K562 (cell line): ENCODE measurements around the gene KLHDC10. TPM values are rescaled to one million over a fixed set of nuclear protein-coding genes. Genes with fewer than 3 reads are reported as not detected.

Experiments
- ATAC-seq: fragments of 200-7000 bp; cut with Tn5 transposase; 3 replicates; pipeline ENCODE4 v1.9.1; 2020; ENCODE audit warnings: moderate library complexity
- BruUV-seq: library from RNA; stranded (reverse); fragments of 400-500 nt; replicated peaks from 2 replicates; lab custom pipeline; 2021; lab: Mats Ljungman, UMichigan
- CTCF ChIA-PET: fragments of 300-600 bp; formaldehyde crosslinking; extraction: SDS; loops from one replicate; lab custom pipeline; 2021; ENCODE audit warnings: low intra/inter-chr PET ratio; lab: Yijun Ruan, JAX
- POLR2A ChIA-PET: fragments of 300-600, 350-650 bp; sonication (Branson Sonifier 250); formaldehyde crosslinking; extraction: SDS; loops from one replicate; lab custom pipeline; 2021; ENCODE audit warnings: antibody characterized with exemption, inconsistent platforms; lab: Yijun Ruan, JAX
- DNase-seq, 4 experiments: peaks; one replicate each; pipeline versions ENCODE4 v3.0.0 to v3.0.0-alpha.2; 2011 to 2018; ENCODE audit warnings: low spot score in 3 of 4, mixed read lengths in 3 of 4; ENCODE audit errors: extremely low read depth in 1 of 4
- FAIRE-seq: peaks from 2 replicates; lab custom pipeline; 2011; peaks lifted over from hg19 to GRCh38; lab: Jason Lieb, UNC
- H2AFZ ChIP-seq: 2 replicates; pipeline ENCODE4 v1.6.0; 2011; ENCODE audit warnings: low read depth, low read length, control low read depth, inconsistent platforms
- H3K27ac ChIP-seq: fragments of 200-600 bp; 3 replicates; pipeline ENCODE4 v1.8.0; 2011; ENCODE audit warnings: low read depth, mild to moderate bottlenecking, control low read depth, inconsistent platforms, low read length, moderate library complexity, mixed read lengths; ENCODE audit errors: extremely low read depth
- H3K27me3 ChIP-seq, 2 experiments: fragments of 300-600 bp in 1 of 2; 2 replicates in 1 of 2; 3 replicates in 1 of 2; pipeline versions ENCODE4 v1.6.0 to v1.8.0; 2011; ENCODE audit warnings: inconsistent platforms in 2 of 2, low read length in 2 of 2, mild to moderate bottlenecking in 1 of 2, mixed read lengths in 1 of 2, moderate library complexity in 1 of 2; ENCODE audit not compliant: control insufficient read depth in 2 of 2, insufficient read depth in 2 of 2
- H3K36me3 ChIP-seq: fragments of 300-600 bp; 3 replicates; pipeline ENCODE4 v1.8.0; 2011; ENCODE audit warnings: mild to moderate bottlenecking, low read length, inconsistent platforms; ENCODE audit not compliant: control insufficient read depth, insufficient read depth
- H3K4me1 ChIP-seq, 2 experiments: fragments of 200-600 bp in 1 of 2; replicated peaks in 1 of 2; 2 replicates in 1 of 2; 3 replicates in 1 of 2; pipeline versions ENCODE4 v1.5.1 to v1.8.0; 2011; ENCODE audit warnings: inconsistent platforms in 2 of 2, low read length in 2 of 2, mild to moderate bottlenecking in 1 of 2, mixed read lengths in 1 of 2, moderate library complexity in 1 of 2; ENCODE audit not compliant: control insufficient read depth in 2 of 2, insufficient read depth in 2 of 2
- H3K4me2 ChIP-seq: 2 replicates; pipeline ENCODE4 v1.6.1; 2011; ENCODE audit warnings: low read length, control low read depth, inconsistent platforms, mixed read lengths; ENCODE audit not compliant: insufficient read depth
- H3K4me3 ChIP-seq: fragments of 200-600 bp; sonication (generic), shearing (Covaris generic); 2 replicates; pipeline ENCODE4 v1.5.1; 2016; ENCODE audit warnings: control low read depth, inconsistent platforms
- H3K79me2 ChIP-seq: fragments of 200-600 bp; 3 replicates; pipeline ENCODE4 v1.8.0; 2011; ENCODE audit warnings: low read length, inconsistent platforms; ENCODE audit not compliant: control insufficient read depth, insufficient read depth
- H3K9ac ChIP-seq, 2 experiments: 2 replicates each; pipeline versions ENCODE4 v1.6.0 to v1.6.1; 2011; ENCODE audit warnings: low read depth in 2 of 2, low read length in 2 of 2, control low read depth in 1 of 2, inconsistent platforms in 1 of 2, mild to moderate bottlenecking in 1 of 2, mixed read lengths in 1 of 2; ENCODE audit not compliant: insufficient read depth in 1 of 2
- H3K9me1 ChIP-seq: one replicate; pipeline ENCODE4 v1.6.0; 2011; ENCODE audit warnings: inconsistent platforms, mild to moderate bottlenecking, low read length, moderate library complexity; ENCODE audit not compliant: control insufficient read depth, insufficient read depth
- H3K9me3 ChIP-seq: replicated peaks from 2 replicates; pipeline ENCODE4 v1.5.1; 2011; ENCODE audit warnings: low read depth, low read length, inconsistent platforms; ENCODE audit not compliant: control insufficient read depth, insufficient read depth
- H4K20me1 ChIP-seq: replicated peaks from 2 replicates; pipeline ENCODE4 v1.6.1; 2011; ENCODE audit warnings: low read length, inconsistent platforms, mixed read lengths; ENCODE audit not compliant: control insufficient read depth, insufficient read depth
- ASH1L ChIP-seq: fragments of 450-650 bp; IDR thresholded peaks from 2 replicates; pipeline ENCODE4 v1.6.1; 2018; ENCODE audit warnings: borderline replicate concordance, mild to moderate bottlenecking, low read depth; ENCODE audit not compliant: partially characterized antibody
- ATF3 ChIP-seq, 2 experiments: fragments of 450-650 bp in 1 of 2; sonication (generic) in 1 of 2; formaldehyde crosslinking in 1 of 2; IDR thresholded peaks in 1 of 2; conservative IDR thresholded peaks in 1 of 2; 2 replicates each; pipeline versions ENCODE4 v1.6.1 to v1.8.1; 2016 to 2023; ENCODE audit warnings: mild to moderate bottlenecking in 2 of 2, moderate library complexity in 2 of 2, inconsistent platforms in 1 of 2, missing genetic modification reagents in 1 of 2
- CCAR2 ChIP-seq: fragments of 200-400 bp; formaldehyde crosslinking; IDR thresholded peaks from 2 replicates; pipeline ENCODE4 v1.6.1; 2017; ENCODE audit warnings: mild to moderate bottlenecking, low read depth, low read length
- CEBPB ChIP-seq: fragments of 450-650 bp; IDR thresholded peaks from 2 replicates; pipeline ENCODE4 v1.6.1; 2016; ENCODE audit warnings: missing genetic modification characterization, missing compliant biosample characterization
- HMG20A ChIP-seq: fragments of 450-650 bp; formaldehyde crosslinking; conservative IDR thresholded peaks from 2 replicates; pipeline ENCODE4 v1.4.0; 2020; ENCODE audit warnings: mild to moderate bottlenecking, mixed read lengths
- HMGN3 ChIP-seq: IDR thresholded peaks from 2 replicates; pipeline ENCODE4 v1.6.1; 2011; ENCODE audit warnings: borderline replicate concordance, low read depth, mild to moderate bottlenecking, mixed read lengths, low read length; ENCODE audit not compliant: insufficient read length; ENCODE audit errors: extremely low read depth
- HSF4 ChIP-seq: fragments of 250-450 bp; sonication (Bioruptor Pico); IDR thresholded peaks from 2 replicates; pipeline ENCODE4 v2.1.2; 2022; ENCODE audit warnings: mild to moderate bottlenecking, moderate library complexity, borderline replicate concordance
- KAT2B ChIP-seq: IDR thresholded peaks from one replicate; pipeline ENCODE4 v1.6.1; 2012; ENCODE audit warnings: low read depth, mild to moderate bottlenecking, control low read depth, inconsistent platforms, low read length, moderate library complexity
- MAFF ChIP-seq: IDR thresholded peaks from 2 replicates; pipeline ENCODE4 v1.6.1; 2012; ENCODE audit warnings: low read length, improper control_type of control experiment
- NCOR1 ChIP-seq: fragments of 450-650 bp; IDR thresholded peaks from 2 replicates; pipeline ENCODE4 v1.6.1; 2016; ENCODE audit warnings: mild to moderate bottlenecking, moderate library complexity
- PHF8 ChIP-seq: fragments of 200-600 bp; sonication (generic); IDR thresholded peaks from 2 replicates; pipeline ENCODE4 v1.6.1; 2012; ENCODE audit warnings: mixed run types, mild to moderate bottlenecking, inconsistent platforms, low read length, moderate library complexity, borderline replicate concordance
- SRSF3 ChIP-seq: fragments of 200-400 bp; formaldehyde crosslinking; IDR thresholded peaks from 2 replicates; pipeline ENCODE4 v1.6.1; 2016; ENCODE audit warnings: mild to moderate bottlenecking, low read length, moderate library complexity; ENCODE audit not compliant: insufficient read depth
- TRIM24 ChIP-seq, 2 experiments: fragments of 450-650 bp; IDR thresholded peaks; 2 replicates each; pipeline ENCODE4 v1.6.1; 2016
- ZC3H8 ChIP-seq: fragments of 450-650 bp; IDR thresholded peaks from 2 replicates; pipeline ENCODE4 v1.6.1; 2017
- ZKSCAN8 ChIP-seq: fragments of 200-800 bp; sonication (Bioruptor generic); IDR thresholded peaks from 2 replicates; pipeline ENCODE4 v1.6.1; 2016; ENCODE audit warnings: missing genetic modification characterization, missing compliant biosample characterization
- ZNF444 ChIP-seq: fragments of 250-450 bp; sonication (Bioruptor Pico); IDR thresholded peaks from 2 replicates; pipeline ENCODE4 v1.4.0; 2020; ENCODE audit warnings: mild to moderate bottlenecking, moderate library complexity
- ZNF644 ChIP-seq: fragments of 200-800 bp; sonication (Bioruptor generic); IDR thresholded peaks from 2 replicates; pipeline ENCODE4 v1.6.1; 2016; ENCODE audit warnings: low read depth, missing genetic modification characterization, missing compliant biosample characterization
- WGBS: fragments of 100-300 bp; shearing (Covaris generic); methylation state at CpG from one replicate; pipeline ENCODE4 v1.1.6; 2016; ENCODE audit warnings: low coverage, mixed read lengths; ENCODE audit not compliant: insufficient coverage; ENCODE audit errors: missing lambda C conversion rate; 5-methylcytosine and 5-hydroxymethylcytosine counted together
- in situ Hi-C: fragments of 300-500 bp; cut with MboI; formaldehyde crosslinking; loops from 4 replicates; pipeline ENCODE4 v1.15.0; 2018; ENCODE audit warnings: inconsistent platforms, mixed read lengths
- intact Hi-C: fragments of 100-400 bp; cut with micrococcal nuclease; formaldehyde crosslinking; loops from 2 replicates; pipeline ENCODE4 v1.14.2; 2022
- polyA plus RNA-seq, 8 experiments: library from polyadenylated mRNA; depleted of rRNA in 4 of 8; stranded (reverse) in 5 of 8; unstranded in 3 of 8; fragments of >200 nt; fragmentation: Nextera tagmentation in 2 of 8; fragmentation: Illumina TruSeq in 1 of 8; extraction: Ambion mirVana in 2 of 8; extraction: Trizol in 1 of 8; gene quantifications; 2 replicates each; pipeline versions ENCODE4 v1.2.1 to v1.2.3, GENCODE V29; 2011 to 2014; ENCODE audit warnings: inconsistent platforms in 1 of 8, missing spikeins in 1 of 8
- total RNA-seq, 7 experiments: library from RNA; depleted of rRNA in 6 of 7; stranded (reverse); fragments of >200 nt in 6 of 7; fragmentation: Illumina TruSeq in 2 of 7; extraction: Trizol in 2 of 7; gene quantifications; 2 replicates each; pipeline versions ENCODE4 v1.2.1 to v1.2.3, GENCODE V29; 2011 to 2021; ENCODE audit warnings: low replicate concordance in 1 of 7
- TF ChIP-seq, protein P1 (sequence below), 2 experiments: fragments of 450-650 bp; conservative IDR thresholded peaks; 2 replicates each; pipeline ENCODE4 v1.6.1; 2017; ENCODE audit warnings: mild to moderate bottlenecking in 2 of 2, moderate library complexity in 2 of 2
- TF ChIP-seq, protein P2 (sequence below): fragments of 250-450 bp; sonication (Bioruptor Pico); IDR thresholded peaks from 2 replicates; pipeline ENCODE4 v1.6.1; 2021; ENCODE audit warnings: mild to moderate bottlenecking
- TF ChIP-seq, protein P3 (sequence below): fragments of 250-450 bp; sonication (Bioruptor Pico); IDR thresholded peaks from 2 replicates; pipeline ENCODE4 v1.8.0; 2022; ENCODE audit warnings: inconsistent platforms, mild to moderate bottlenecking, moderate library complexity, borderline replicate concordance

KLHDC10 gene
- total and polyA plus RNA-seq, 9 of the 15 experiments (the other 6 are each of a cell fraction or from before 2014, with no cell fraction given): 9.8 to 80.5 (median 31.4) TPM

DNA sequence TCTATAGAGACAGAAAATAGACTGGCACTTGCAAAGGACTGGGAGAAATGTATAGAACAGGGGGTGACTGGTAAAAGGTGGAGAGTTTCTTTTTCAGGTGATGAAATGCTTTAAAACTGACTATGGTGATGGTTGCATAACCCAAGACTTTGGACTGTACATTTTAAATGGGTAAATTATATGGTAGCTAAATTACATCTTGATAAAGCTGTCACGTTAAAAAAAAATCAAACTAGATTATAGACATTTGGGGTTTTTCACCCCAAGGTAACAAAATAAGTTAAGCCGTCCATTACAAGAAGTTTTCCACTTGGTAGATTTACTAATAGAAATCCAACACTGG lies 110.9 kb downstream of the KLHDC10 start:
- TF ChIP-seq, protein P1, sequence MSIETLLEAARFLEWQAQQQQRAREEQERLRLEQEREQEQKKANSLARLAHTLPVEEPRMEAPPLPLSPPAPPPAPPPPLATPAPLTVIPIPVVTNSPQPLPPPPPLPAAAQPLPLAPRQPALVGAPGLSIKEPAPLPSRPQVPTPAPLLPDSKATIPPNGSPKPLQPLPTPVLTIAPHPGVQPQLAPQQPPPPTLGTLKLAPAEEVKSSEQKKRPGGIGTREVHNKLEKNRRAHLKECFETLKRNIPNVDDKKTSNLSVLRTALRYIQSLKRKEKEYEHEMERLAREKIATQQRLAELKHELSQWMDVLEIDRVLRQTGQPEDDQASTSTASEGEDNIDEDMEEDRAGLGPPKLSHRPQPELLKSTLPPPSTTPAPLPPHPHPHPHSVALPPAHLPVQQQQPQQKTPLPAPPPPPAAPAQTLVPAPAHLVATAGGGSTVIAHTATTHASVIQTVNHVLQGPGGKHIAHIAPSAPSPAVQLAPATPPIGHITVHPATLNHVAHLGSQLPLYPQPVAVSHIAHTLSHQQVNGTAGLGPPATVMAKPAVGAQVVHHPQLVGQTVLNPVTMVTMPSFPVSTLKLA (conservative IDR thresholded peaks at IDR 0.05): no peak
- TF ChIP-seq ATF3 (IDR thresholded peaks at IDR 0.05) (0 out of 2 replicates have a peak, but pooled peaks have one; percentile 15), ATF3 (CRISPR knock-in tag; conservative IDR thresholded peaks at IDR 0.05) (no peak), CCAR2 (no peak), ZKSCAN8 (CRISPR knock-in tag) (no peak), HMG20A (CRISPR knock-in tag) (no peak), HMGN3 (no peak), ZNF444 (CRISPR knock-in tag) (no peak), TRIM24 (IDR thresholded peaks at IDR 0.05) (no peak), ZC3H8 (no peak), HSF4 (CRISPR knock-in tag) (no peak), NCOR1 (no peak), KAT2B (no peak), SRSF3 (no peak), MAFF (no peak), CEBPB (tag) (0 out of 2 replicates have a peak, but pooled peaks have one; percentile 25), ZNF644 (tag) (no peak), PHF8 (0 out of 2 replicates have a peak, but pooled peaks have one; percentile 13), ASH1L (no peak)
- TF ChIP-seq, protein P2, sequence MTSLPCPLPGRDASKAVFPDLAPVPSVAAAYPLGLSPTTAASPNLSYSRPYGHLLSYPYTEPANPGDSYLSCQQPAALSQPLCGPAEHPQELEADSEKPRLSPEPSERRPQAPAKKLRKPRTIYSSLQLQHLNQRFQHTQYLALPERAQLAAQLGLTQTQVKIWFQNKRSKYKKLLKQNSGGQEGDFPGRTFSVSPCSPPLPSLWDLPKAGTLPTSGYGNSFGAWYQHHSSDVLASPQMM: no peak
- TF ChIP-seq, protein P3, sequence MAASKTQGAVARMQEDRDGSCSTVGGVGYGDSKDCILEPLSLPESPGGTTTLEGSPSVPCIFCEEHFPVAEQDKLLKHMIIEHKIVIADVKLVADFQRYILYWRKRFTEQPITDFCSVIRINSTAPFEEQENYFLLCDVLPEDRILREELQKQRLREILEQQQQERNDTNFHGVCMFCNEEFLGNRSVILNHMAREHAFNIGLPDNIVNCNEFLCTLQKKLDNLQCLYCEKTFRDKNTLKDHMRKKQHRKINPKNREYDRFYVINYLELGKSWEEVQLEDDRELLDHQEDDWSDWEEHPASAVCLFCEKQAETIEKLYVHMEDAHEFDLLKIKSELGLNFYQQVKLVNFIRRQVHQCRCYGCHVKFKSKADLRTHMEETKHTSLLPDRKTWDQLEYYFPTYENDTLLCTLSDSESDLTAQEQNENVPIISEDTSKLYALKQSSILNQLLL (CRISPR knock-in tag): no peak
- in situ Hi-C loops: no loop called here
- H2AFZ ChIP-seq: no peak overlapping the region
- peaks cover 20% of the 10 kb centered on the region; the same call in 2 of the 3 replicates for H3K79me2 ChIP-seq
- no peak overlapping the region for H3K4me3 ChIP-seq
- no peak overlapping the region for H3K27ac ChIP-seq
- ATAC-seq (no peak), FAIRE-seq (no peak), DNase-seq (no peak)
- H3K9me3 ChIP-seq: no peaks in the 10 kb centered on the region
- peaks cover 92% of the 10 kb centered on the region for H3K36me3 ChIP-seq
- H3K4me1 ChIP-seq: no peaks in the 10 kb centered on the region
- CTCF ChIA-PET: no interaction called here
- no peak overlapping the region for H3K4me2 ChIP-seq
- 77% methylated on average over 2 of the region's 2 CpGs for WGBS
- POLR2A ChIA-PET: interaction anchor here (0.9 to 2.7 kb wide), 6 partner anchors 9 to 28 kb away, joined by 3 to 10 read pairs (median 6); partner anchors contain the start of gene TMEM209
- no TSS peak for BruUV-seq
- no peak overlapping the region for H3K9ac ChIP-seq
- intact Hi-C loops: no loop called here
- H3K9me1 ChIP-seq: no peaks in the 10 kb centered on the region
- H3K27me3 ChIP-seq: no peaks in the 10 kb centered on the region
- no peaks in the 10 kb centered on the region for H4K20me1 ChIP-seq
